Adrenal gland (tissue), 12 donors: ENCODE measurements around the gene STK38. TPM values are rescaled to one million over a fixed set of nuclear protein-coding genes. Genes with fewer than 3 reads are reported as not detected.

ENCODE experiments used
- DNase-seq, 7 donors: peaks; one replicate each; pipeline ENCODE4 v3.0.0-alpha.2; 2019 to 2020
- H3K27ac ChIP-seq, 5 donors: fragments of 200-600 bp; sonication (generic) in 4 of 5; 1 replicate in 3 of 5; 2 replicates in 2 of 5; pipeline versions ENCODE4 v1.5.1 to v1.8.0; 2016 to 2020; ENCODE audit warnings: mild to moderate bottlenecking in 1 of 5
- H3K27me3 ChIP-seq: fragments of 200-600 bp; 2 replicates; pipeline ENCODE4 v1.8.0; 2021
- H3K36me3 ChIP-seq, 2 donors: fragments of 200-600 bp; replicated peaks in 1 of 2; 1 replicate in 1 of 2; 2 replicates in 1 of 2; pipeline versions ENCODE4 v1.5.1 to v1.8.0; 2018 to 2022
- H3K4me1 ChIP-seq, 2 donors: fragments of 200-600 bp; replicated peaks in 1 of 2; 1 replicate in 1 of 2; 2 replicates in 1 of 2; pipeline versions ENCODE4 v1.5.1 to v1.8.0; 2018 to 2021
- H3K4me3 ChIP-seq, 4 donors: fragments of 200-600 bp; sonication (generic) in 3 of 4; one replicate each; pipeline ENCODE4 v1.5.1; 2016 to 2018
- H3K9me3 ChIP-seq, 3 donors: fragments of 200-600 bp; sonication (generic) in 1 of 3; replicated peaks in 1 of 3; 1 replicate in 2 of 3; 2 replicates in 1 of 3; pipeline versions ENCODE4 v1.5.1 to v1.8.0; 2016 to 2021
- POLR2A ChIP-seq, 2 donors: fragments of 450-650 bp; IDR thresholded peaks; one replicate each; pipeline ENCODE4 v1.6.1; 2017; ENCODE audit warnings: antibody characterized with exemption in 2 of 2, mild to moderate bottlenecking in 2 of 2, moderate library complexity in 1 of 2
- WGBS, 4 donors: extraction: QIAGEN DNeasy Blood & Tissue Kit in 2 of 4; methylation state at CpG; one replicate each; pipeline versions ENCODE4 v1.1.5 to v1.1.7; 2013 to 2017; 5-methylcytosine and 5-hydroxymethylcytosine counted together
- intact Hi-C, 2 donors: fragments of 100-400 bp; cut with DNase I; formaldehyde crosslinking; loops; one replicate each; pipeline versions ENCODE4 v1.14.1 to v1.15.0; 2022 to 2023
- polyA plus RNA-seq, 3 donors: library from polyadenylated mRNA; stranded (reverse); fragments of 200-250 nt in 2 of 3; fragments of 350-450 nt in 1 of 3; fragmentation: Illumina TruSeq in 1 of 3; extraction: RNeasy Lipid Tissue Mini Kit (QIAGEN cat#74804) in 1 of 3; gene quantifications; one replicate each; pipeline ENCODE4 v1.2.3, GENCODE V29; 2013 to 2014
- total RNA-seq, 9 donors: library from RNA; depleted of rRNA in 4 of 9; stranded (reverse); fragments of >200 nt in 4 of 9; fragments of 120-200 nt in 1 of 9; fragmentation: NEBNext Ultra II Directional in 1 of 9; extraction: Animal tissue kit (Norgen Biotek cat#: 25700) in 1 of 9; gene quantifications; one replicate each; pipeline versions ENCODE4 v1.1.0 to v1.2.4, GENCODE V29; 2013 to 2023
- TF ChIP-seq, protein P1 (sequence below), 6 experiments: fragments of 450-650 bp in 4 of 6; fragments of 200-600 bp in 2 of 6; sonication (generic) in 1 of 6; IDR thresholded peaks; 1 replicate in 5 of 6; 2 replicates in 1 of 6; pipeline versions ENCODE4 v1.5.1 to v1.8.0; 2016 to 2021; ENCODE audit warnings: antibody characterized with exemption in 6 of 6, mild to moderate bottlenecking in 2 of 6, moderate library complexity in 1 of 6
- donor health status: healthy with polysubstance abuse.
- donor health status: Bipolar disorder and iron deficiency.
- donor health status: DM: yes; HTN: yes; CAD: no.
- donor health status: DM: no; HTN: no; CAD: no.
- donor health status: DM: no; HTN: no; CAD: no.
- donor health status: DM: yes; HTN: yes; CAD: no.

The STK38 gene
- total and polyA plus RNA-seq, 12 donors = 7.4 to 21.3 (median 13.2) TPM

DNA sequence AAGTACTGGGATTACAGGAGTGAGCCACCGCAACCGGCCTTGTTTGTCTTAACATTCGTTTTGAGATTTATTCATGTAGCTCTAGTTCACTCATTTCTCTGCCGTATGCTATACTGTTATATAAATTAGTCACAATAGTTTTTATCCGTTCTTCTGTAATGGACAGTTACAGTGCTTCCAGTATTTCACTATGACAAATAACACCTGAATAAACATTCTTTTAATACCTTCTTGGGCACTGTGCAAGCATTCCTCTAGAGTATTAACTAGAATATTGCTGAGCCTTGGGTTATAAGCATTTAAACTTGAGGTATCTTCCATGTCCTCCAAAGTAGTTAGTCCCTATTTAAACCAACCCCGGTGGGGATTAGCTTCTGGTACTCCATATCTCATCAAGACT, 45.6 kb downstream of the STK38 start:
- Histone ChIP-seq H3K9me3 (no peaks in the 10 kb centered on the region), H3K36me3 (peaks cover 0 to 20% of the 10 kb centered on the region in 2 donors), H3K4me1 (no peaks in the 10 kb centered on the region), H3K4me3 (no peak overlapping the region), H3K27me3 (no peaks in the 10 kb centered on the region), H3K27ac (no peak overlapping the region)
- TF ChIP-seq, protein P1, sequence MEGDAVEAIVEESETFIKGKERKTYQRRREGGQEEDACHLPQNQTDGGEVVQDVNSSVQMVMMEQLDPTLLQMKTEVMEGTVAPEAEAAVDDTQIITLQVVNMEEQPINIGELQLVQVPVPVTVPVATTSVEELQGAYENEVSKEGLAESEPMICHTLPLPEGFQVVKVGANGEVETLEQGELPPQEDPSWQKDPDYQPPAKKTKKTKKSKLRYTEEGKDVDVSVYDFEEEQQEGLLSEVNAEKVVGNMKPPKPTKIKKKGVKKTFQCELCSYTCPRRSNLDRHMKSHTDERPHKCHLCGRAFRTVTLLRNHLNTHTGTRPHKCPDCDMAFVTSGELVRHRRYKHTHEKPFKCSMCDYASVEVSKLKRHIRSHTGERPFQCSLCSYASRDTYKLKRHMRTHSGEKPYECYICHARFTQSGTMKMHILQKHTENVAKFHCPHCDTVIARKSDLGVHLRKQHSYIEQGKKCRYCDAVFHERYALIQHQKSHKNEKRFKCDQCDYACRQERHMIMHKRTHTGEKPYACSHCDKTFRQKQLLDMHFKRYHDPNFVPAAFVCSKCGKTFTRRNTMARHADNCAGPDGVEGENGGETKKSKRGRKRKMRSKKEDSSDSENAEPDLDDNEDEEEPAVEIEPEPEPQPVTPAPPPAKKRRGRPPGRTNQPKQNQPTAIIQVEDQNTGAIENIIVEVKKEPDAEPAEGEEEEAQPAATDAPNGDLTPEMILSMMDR (IDR thresholded peaks at IDR 0.05) = no peak
- no peak for TF ChIP-seq POLR2A (IDR thresholded peaks at IDR 0.05)
- DNase-seq = no peak
- WGBS, 4 donors = 85 to 93% (median 90%) methylated on average over 6 of the region's 6 CpGs
- intact Hi-C loops = no loop called here

DNA sequence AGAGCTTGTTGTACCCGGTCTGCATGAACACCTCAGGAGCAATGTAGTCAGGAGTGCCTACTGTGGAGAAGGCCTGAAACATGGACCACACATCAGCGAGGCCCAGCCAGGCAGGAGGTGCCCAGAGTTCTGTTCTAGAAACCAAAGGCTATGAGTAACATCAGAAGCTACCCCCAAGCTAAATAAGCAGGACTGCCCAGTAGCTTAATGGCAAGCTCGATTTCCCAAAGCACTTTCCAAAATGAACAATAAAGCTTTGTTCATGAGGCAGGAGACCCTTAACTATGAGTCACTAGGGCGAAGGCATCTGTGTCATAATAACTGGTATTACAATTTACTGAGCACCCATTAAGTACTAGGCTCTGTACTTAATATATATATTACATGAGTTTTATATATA, 47.4 kb downstream of the STK38 start:
- peaks cover 0 to 23% of the 10 kb centered on the region in 2 donors for H3K36me3 ChIP-seq
- no peaks in the 10 kb centered on the region for H3K4me1 ChIP-seq
- H3K27me3 ChIP-seq = no peaks in the 10 kb centered on the region
- H3K4me3 ChIP-seq = no peak overlapping the region
- intact Hi-C loops = no loop called here
- DNase-seq = no peak
- 92 to 98% (median 94%) methylated on average over 3 to 4 of the region's 4 CpGs for WGBS, 4 donors
- H3K27ac ChIP-seq = no peak overlapping the region
- TF ChIP-seq POLR2A (IDR thresholded peaks at IDR 0.05) = no peak
- TF ChIP-seq, protein P1 (IDR thresholded peaks at IDR 0.05) = no peak
- no peaks in the 10 kb centered on the region for H3K9me3 ChIP-seq

DNA sequence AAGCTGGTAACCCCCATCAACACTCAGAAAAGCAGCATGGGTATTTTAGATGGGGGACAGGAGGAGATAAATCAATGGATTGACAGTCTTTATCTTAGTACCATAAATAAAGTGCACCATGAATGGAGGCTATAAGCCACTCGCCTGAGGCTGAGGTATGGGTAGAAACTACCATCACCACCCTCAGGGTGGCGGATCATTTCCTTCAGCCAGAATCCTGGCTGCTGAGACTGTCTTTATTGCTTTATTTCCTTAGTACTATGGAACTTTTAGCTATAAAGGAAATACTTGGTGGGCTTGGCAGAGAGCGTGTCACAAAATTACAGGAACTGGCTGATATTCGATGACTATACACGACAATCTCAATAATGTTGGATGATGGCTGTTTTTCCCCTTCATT, 52.2 kb downstream of the STK38 start:
- H3K4me3 ChIP-seq = no peak overlapping the region
- no peaks in the 10 kb centered on the region for H3K27me3 ChIP-seq
- TF ChIP-seq, protein P1 (IDR thresholded peaks at IDR 0.05) = no peak
- TF ChIP-seq POLR2A (IDR thresholded peaks at IDR 0.05) = no peak
- H3K27ac ChIP-seq = no peak overlapping the region
- H3K9me3 ChIP-seq = no peaks in the 10 kb centered on the region
- peaks cover 0 to 22% of the 10 kb centered on the region in 2 donors for H3K36me3 ChIP-seq
- no peak for DNase-seq
- H3K4me1 ChIP-seq = no peaks in the 10 kb centered on the region
- WGBS, 4 donors = 95 to 99% (median 95%) methylated on average over 5 of the region's 5 CpGs
- intact Hi-C loops = no loop called here

- H3K4me1 ChIP-seq = peaks cover 0 to 3% of the 10 kb centered on the region in 2 donors
- TF ChIP-seq POLR2A (IDR thresholded peaks at IDR 0.05) = no peak
- TF ChIP-seq, protein P1 (IDR thresholded peaks at IDR 0.05) = no peak
- intact Hi-C loops = no loop called here
- no peaks in the 10 kb centered on the region for H3K27me3 ChIP-seq
- DNase-seq = no peak
- no peak overlapping the region for H3K4me3 ChIP-seq
- 46 to 56% (median 53%) methylated on average over 2 of the region's 2 CpGs for WGBS, 4 donors
- no peaks in the 10 kb centered on the region for H3K9me3 ChIP-seq
- H3K36me3 ChIP-seq = peaks cover 0 to 22% of the 10 kb centered on the region in 2 donors
- no peak overlapping the region for H3K27ac ChIP-seq
Measured at GRCh38 chr6:36493859-36494258, 53.4 kb downstream of the STK38 start.
